ENCODE results near the gene R3HDM2. TPM values are rescaled to one million over a fixed set of nuclear protein-coding genes. Genes with fewer than 3 reads are reported as not detected.

The R3HDM2 gene
- total RNA-seq, 1 experiment from 2014 or later = 64.0 TPM

DNA sequence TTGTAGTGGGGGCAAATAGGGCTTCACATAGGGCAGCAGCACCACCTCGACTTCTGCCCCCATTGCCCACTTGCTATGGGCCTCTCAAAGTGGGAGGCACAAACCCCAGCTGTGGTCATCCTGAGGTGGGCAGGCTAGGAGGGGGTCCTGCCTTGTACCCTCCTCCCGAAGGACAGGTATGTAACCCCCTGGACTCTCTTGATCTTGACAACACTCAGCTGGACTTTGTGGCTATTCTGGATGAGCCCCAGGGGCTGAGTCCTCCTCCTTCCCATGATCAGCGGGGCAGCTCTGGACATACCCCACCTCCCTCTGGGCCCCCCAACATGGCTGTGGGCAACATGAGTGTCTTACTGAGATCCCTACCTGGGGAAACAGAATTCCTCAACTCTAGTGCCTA, 40.8 kb upstream of the R3HDM2 start:
- POLR2A ChIA-PET (ENCODE audit: low non-redundant PET) = no interaction called here
- no peaks in the 10 kb centered on the region for H3K36me3 ChIP-seq (ENCODE audit: insufficient read depth, low read length, poor library complexity, severe bottlenecking)

DNA sequence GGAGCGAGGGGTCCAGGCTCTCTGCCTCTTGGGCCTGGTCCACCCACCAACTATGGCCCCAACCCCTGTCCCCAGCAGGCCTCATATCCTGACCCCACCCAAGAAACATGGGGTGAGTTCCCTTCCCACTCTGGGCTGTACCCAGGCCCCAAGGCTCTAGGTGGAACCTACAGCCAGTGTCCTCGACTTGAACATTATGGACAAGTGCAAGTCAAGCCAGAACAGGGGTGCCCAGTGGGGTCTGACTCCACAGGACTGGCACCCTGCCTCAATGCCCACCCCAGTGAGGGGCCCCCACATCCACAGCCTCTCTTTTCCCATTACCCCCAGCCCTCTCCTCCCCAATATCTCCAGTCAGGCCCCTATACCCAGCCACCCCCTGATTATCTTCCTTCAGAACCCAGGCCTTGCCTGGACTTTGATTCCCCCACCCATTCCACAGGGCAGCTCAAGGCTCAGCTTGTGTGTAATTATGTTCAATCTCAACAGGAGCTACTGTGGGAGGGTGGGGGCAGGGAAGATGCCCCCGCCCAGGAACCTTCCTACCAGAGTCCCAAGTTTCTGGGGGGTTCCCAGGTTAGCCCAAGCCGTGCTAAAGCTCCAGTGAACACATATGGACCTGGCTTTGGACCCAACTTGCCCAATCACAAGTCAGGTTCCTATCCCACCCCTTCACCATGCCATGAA, 40.3 kb upstream of the R3HDM2 start:
- Histone ChIP-seq H3K27me3 (replicated peaks; ENCODE audit: insufficient read depth, low read depth, low read length, poor library complexity) (peaks cover 24% of the 10 kb centered on the region), H3K9me3 (ENCODE audit: low read depth, low read length, poor library complexity, severe bottlenecking) (no peaks in the 10 kb centered on the region), H3K27ac (ENCODE audit: low read depth, low read length, poor library complexity, severe bottlenecking) (no peak overlapping the region), H3K4me3 (ENCODE audit: low read depth, low read length, poor library complexity, severe bottlenecking) (no peak overlapping the region), H3K4me1 (ENCODE audit: insufficient read depth, low read length, poor library complexity, severe bottlenecking) (no peaks in the 10 kb centered on the region), H3K36me3 (ENCODE audit: insufficient read depth, low read length, poor library complexity, severe bottlenecking) (no peaks in the 10 kb centered on the region)
- POLR2A ChIA-PET (ENCODE audit: low non-redundant PET) = no interaction called here
- TF ChIP-seq, protein P1, sequence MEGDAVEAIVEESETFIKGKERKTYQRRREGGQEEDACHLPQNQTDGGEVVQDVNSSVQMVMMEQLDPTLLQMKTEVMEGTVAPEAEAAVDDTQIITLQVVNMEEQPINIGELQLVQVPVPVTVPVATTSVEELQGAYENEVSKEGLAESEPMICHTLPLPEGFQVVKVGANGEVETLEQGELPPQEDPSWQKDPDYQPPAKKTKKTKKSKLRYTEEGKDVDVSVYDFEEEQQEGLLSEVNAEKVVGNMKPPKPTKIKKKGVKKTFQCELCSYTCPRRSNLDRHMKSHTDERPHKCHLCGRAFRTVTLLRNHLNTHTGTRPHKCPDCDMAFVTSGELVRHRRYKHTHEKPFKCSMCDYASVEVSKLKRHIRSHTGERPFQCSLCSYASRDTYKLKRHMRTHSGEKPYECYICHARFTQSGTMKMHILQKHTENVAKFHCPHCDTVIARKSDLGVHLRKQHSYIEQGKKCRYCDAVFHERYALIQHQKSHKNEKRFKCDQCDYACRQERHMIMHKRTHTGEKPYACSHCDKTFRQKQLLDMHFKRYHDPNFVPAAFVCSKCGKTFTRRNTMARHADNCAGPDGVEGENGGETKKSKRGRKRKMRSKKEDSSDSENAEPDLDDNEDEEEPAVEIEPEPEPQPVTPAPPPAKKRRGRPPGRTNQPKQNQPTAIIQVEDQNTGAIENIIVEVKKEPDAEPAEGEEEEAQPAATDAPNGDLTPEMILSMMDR (conservative IDR thresholded peaks at IDR 0.05; ENCODE audit: low read depth, low read length) = no peak
- no peak for TF ChIP-seq EZH2 (IDR thresholded peaks at IDR 0.05; ENCODE audit: borderline replicate concordance, low read depth, low read length, poor library complexity, severe bottlenecking)
- CTCF ChIA-PET = no interaction called here
- DNase-seq (ENCODE audit: low spot score) = no peak
- BruUV-seq (replicated peaks) = no TSS peak
- intact Hi-C loops (cut with micrococcal nuclease; ENCODE audit: unreplicated experiment) = no loop called here

More for the DNA sequence above, 40.8 kb upstream of the R3HDM2 start:
- intact Hi-C loops (cut with micrococcal nuclease; ENCODE audit: unreplicated experiment) = no loop called here
- Histone ChIP-seq H3K27me3 (replicated peaks; ENCODE audit: insufficient read depth, low read depth, low read length, poor library complexity) (peaks cover 29% of the 10 kb centered on the region), H3K27ac (ENCODE audit: low read depth, low read length, poor library complexity, severe bottlenecking) (no peak overlapping the region), H3K4me3 (ENCODE audit: low read depth, low read length, poor library complexity, severe bottlenecking) (no peak overlapping the region), H3K9me3 (ENCODE audit: low read depth, low read length, poor library complexity, severe bottlenecking) (no peaks in the 10 kb centered on the region), H3K4me1 (ENCODE audit: insufficient read depth, low read length, poor library complexity, severe bottlenecking) (no peaks in the 10 kb centered on the region)
- no peak for DNase-seq (ENCODE audit: low spot score)
- CTCF ChIA-PET = no interaction called here
- TF ChIP-seq EZH2 (IDR thresholded peaks at IDR 0.05; ENCODE audit: borderline replicate concordance, low read depth, low read length, poor library complexity, severe bottlenecking) = no peak
- TF ChIP-seq, protein P1 (conservative IDR thresholded peaks at IDR 0.05; ENCODE audit: low read depth, low read length) = no peak
- no TSS peak for BruUV-seq (replicated peaks)

DNA sequence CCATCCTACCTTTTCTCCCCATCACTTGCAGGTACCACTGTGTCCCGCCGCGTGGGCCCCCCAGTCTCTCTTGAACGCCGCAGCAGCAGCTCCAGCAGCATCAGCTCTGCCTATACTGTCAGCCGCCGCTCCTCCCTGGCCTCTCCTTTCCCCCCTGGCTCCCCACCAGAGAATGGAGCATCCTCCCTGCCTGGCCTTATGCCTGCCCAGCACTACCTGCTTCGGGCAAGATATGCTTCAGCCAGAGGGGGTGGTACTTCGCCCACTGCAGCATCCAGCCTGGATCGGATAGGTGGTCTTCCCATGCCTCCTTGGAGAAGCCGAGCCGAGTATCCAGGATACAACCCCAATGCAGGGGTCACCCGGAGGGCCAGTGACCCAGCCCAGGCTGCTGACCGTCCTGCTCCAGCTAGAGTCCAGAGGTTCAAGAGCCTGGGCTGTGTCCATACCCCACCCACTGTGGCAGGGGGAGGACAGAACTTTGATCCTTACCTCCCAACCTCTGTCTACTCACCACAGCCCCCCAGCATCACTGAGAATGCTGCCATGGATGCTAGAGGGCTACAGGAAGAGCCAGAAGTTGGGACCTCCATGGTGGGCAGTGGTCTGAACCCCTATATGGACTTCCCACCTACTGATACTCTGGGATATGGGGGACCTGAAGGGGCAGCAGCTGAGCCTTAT, 39.6 kb upstream of the R3HDM2 start:
- POLR2A ChIA-PET (ENCODE audit: low non-redundant PET) = no interaction called here
- peaks cover 18% of the 10 kb centered on the region for H3K27me3 ChIP-seq (replicated peaks; ENCODE audit: insufficient read depth, low read depth, low read length, poor library complexity)
- CTCF ChIA-PET = no interaction called here
- H3K4me3 ChIP-seq (ENCODE audit: low read depth, low read length, poor library complexity, severe bottlenecking) = no peak overlapping the region
- no peak for DNase-seq (ENCODE audit: low spot score)
- no peaks in the 10 kb centered on the region for H3K36me3 ChIP-seq (ENCODE audit: insufficient read depth, low read length, poor library complexity, severe bottlenecking)
- no peak for TF ChIP-seq EZH2 (IDR thresholded peaks at IDR 0.05; ENCODE audit: borderline replicate concordance, low read depth, low read length, poor library complexity, severe bottlenecking)
- TF ChIP-seq, protein P1 (conservative IDR thresholded peaks at IDR 0.05; ENCODE audit: low read depth, low read length) = no peak
- no peaks in the 10 kb centered on the region for H3K4me1 ChIP-seq (ENCODE audit: insufficient read depth, low read length, poor library complexity, severe bottlenecking)
- H3K9me3 ChIP-seq (ENCODE audit: low read depth, low read length, poor library complexity, severe bottlenecking) = no peaks in the 10 kb centered on the region
- BruUV-seq (replicated peaks) = no TSS peak
- no peak overlapping the region for H3K27ac ChIP-seq (ENCODE audit: low read depth, low read length, poor library complexity, severe bottlenecking)
- intact Hi-C loops (cut with micrococcal nuclease; ENCODE audit: unreplicated experiment) = no loop called here

Measured in A673 (cell line).